NCI-H526 (cell line): Measurements from ENCODE around the gene PRKCH.
"Not testable (repeated sequence)": the region's sequence is repeated elsewhere in the genome, so short reads cannot be mapped to it uniquely, and the experiment has no call there.

Experiments
- DNase-seq, 2 experiments: peaks; one replicate each; lab custom pipeline; 2025; lab: John Stamatoyannopoulos, UW

Gene PRKCH

DNA sequence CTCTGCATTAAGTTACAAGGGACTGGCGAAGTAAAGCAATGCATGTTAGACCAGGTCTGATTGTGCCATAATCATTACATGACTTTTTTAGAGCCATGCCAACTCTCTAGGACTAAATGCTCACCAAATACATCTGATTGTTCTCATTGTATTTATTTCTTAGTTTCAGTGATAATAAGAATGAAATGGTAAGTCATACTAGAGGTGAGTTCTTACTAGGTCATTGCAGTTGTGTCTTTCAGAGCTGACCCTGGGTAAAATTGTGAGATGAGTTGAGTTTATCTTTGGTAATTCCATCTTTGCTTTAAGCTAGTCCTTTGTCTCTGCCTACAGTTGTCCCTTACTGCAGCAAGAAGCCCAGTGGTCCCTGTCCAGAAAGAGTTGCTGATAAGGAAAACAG, 73.2 kb downstream of the PRKCH start:
- DNase-seq, result no peak

DNA sequence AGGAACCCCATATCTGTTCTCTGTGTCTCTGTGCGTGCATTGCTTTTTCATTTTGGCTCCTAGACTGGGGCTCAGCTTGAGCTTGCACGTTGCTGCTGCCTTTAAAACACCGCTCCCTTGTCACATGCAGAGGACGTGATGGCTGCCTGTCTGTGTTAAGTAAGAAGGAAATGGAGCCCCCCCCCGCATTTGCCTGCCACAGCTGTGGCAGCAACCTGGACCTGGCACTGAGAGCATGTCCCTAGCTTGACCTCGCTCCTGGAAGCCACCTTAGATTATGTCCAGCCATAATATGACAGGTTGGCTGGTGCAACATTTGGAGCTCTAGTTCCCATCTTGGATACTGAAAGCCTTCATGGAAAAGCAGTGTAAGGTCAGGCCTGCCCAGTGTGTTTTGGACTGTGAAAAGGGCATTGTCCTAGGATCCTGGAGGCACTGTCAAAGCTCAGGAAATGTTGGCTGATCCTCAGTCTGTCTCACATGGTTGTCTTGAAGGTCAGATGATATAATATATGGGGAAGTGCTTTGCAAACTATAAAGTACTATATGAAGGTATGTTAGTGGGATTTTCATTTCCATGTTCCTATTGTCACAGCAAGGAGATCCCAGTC, 73.8 kb downstream of the PRKCH start:
- DNase-seq, result no peak

DNA sequence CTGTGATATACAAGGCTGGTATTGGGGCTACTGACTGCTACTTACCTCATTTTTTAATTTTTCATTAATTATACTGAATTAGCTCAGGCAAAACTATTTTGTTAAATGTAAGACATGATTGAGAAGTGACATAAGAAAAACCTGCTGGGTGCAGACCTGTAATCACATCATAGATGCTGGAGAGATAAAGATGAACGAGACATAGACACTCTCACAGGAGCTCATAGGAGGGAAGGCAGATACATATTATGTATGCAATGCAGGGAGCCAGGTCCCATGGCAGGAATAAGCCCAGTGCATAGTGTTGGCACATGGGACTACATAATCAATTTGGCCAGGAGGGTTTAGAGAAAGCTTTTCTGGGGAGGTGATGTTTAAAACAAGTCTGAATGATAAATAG, 74.9 kb downstream of the PRKCH start:
- DNase-seq, result no peak

DNA sequence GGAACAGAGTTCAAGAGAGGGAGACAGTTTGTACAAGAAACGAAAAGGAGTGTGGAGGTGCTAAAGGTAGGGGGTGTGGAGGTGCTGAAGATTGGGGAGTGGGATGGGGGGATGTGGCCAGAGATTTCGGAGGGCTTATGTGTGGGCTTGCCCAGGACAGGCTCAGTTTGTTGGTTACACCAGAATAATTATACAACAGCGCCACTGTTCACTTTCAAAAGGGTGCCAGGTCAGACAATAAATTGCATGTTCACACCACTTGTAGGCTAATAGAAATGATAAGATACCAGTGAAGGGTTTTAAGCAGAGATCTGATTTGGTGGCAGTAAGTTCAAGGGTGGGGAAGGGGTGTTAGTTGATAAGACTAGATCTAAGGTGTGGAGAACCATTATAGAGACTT, 75.3 kb downstream of the PRKCH start:
- DNase-seq, result no peak

DNA sequence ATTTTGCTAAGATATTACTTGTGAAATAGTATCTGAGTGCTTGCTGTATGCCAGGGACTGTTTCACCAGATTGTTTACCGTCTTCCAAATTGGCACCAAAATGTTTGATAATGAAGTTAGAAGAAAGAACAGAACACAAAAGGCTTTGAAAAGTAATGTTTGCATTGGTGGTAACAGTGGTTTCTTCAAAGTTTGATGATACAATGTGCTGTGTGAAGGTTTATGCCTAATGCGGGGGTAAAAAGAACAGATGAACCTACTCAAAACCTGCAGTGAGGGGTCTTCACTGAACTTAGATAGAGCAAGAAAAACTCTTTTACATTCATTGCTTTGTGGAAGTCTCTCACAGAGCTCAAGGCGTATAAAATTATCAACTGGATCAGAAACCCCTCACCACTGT, 76.2 kb downstream of the PRKCH start:
- DNase-seq, result no peak

DNA sequence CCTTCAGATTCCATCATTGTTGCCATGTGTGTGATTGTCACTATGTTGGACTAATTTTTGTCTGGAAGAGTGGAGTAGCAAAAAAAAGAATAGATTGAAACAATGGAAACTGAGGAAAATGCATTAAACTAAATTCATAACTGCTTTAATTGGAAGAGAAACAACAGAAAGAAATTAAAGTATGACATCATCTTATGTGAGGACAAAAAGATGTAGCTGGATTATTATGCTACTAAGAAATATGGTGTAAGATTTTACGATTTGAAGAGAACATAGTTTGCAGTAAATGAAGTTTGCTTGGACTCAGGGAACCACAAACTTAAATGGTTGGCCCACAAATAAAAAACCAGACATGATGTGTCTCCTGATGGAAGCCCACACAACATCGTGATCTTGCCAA, 76.8 kb downstream of the PRKCH start:
- DNase-seq, result no peak

DNA sequence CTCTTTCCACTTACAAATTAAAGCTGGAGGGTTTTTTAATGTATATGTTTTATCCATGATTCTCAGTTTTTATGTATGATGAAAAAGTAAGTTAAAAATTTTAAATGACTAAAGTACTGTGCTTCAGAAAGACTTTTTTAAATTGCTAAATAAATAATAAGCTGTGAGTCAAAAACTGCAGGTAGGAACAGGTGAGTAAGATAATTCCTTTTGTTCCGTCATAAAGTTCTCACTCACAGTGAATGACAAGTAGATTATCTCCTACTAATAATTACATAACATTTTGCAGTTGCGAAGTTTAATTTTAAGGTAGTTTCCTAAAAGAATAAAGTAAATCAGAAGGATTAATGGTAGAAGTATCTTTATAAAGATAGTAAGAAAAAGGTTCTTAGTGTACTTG, 78.0 kb downstream of the PRKCH start:
- no peak for DNase-seq

DNA sequence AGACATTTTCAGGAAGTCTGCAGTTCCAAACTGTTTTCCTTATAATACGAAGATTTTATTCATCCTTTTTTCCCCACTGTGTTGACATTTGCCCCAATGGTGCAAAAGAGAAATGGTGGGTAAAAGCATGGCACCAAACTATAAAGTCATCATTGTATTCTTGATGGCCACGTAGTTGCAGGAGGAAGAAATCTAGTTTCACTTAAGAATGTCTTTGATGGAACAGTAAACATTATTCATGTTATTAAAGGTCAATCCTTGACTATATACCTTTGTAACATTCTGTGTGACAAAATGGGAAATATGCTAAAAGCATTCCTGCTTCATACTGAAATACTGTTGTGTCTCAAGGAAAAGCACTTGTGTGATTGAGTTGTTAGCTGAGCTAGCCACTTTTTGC, 80.1 kb downstream of the PRKCH start:
- no peak for DNase-seq

DNA sequence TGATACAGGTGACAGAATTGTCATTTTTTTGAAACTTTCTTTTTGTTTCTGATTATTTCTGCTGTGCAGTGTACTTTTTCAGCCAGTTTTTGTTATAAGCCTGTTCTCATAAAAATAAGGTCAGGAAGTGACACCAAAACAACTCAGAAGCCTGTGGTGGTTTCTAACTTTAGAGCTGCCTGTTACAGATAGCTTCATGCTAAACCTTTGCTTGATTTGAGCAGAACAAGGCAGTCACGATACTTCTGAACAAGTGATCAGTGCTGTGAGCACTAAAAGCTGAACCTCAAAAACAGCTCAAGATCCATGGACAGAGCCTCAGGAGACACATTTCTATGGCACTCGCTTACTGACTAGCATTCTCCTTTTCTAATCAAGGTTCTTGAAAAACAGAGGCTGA, 82.0 kb downstream of the PRKCH start:
- DNase-seq, result no peak

DNA sequence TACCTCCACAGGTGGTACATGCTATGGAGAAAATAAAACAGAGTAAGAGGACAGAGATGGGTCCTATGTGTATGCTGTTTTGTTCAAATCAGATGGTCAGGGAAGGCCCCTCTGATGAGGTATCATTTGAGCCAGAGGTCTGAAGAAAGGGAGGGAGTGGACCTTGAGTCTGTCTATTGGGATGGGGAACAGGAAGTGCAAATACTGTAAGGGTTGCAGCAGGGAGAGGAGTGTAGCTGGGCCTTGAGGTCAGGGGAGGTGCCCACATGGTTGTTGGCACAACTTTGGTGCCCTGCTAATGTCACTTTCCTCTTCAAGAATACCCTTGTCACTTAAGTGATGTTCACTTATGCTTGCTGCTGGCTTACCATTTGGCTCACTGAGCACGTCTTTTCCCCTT, 83.3 kb downstream of the PRKCH start:
- no peak for DNase-seq

DNA sequence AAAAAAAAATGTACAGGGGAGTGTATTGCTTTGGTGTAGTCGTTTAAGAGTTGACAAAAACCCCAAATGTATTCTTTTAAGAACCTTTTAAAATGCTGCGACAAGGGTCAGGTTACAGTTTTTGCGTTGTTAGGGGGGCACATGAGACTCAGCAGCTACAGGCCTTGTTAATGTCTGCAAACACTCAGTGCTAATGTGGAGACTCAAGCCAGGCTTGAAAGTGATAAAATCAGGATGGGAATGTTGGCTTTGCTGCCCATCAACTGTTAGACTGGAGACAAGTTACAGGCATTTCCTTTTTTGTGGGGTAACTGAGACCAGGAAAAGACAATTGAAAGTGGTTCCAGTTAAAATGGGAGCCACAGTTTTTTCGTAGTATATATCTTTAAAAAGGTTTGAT, 84.8 kb downstream of the PRKCH start:
- DNase-seq, result peak in 1 of 2 experiments; percentile 19

DNA sequence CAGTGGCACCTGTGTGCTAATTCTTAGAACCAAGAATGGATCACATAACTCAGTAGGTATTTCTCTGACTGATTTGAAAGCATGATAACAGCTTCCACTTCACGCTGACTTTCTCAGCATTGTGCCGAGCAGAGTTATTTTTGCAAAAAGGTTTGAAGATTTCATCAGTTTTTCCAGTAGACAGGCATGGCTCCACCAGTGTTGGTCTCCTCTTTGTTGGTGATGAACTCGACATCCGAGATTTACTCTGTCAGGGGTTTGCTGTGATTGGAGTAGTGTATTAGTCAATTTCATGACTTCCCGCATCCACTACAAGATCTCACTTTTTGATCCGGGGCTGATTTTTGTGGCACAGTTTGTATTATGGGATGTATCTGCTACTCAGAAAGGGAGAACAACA, 85.3 kb downstream of the PRKCH start:
- no peak for DNase-seq

DNA sequence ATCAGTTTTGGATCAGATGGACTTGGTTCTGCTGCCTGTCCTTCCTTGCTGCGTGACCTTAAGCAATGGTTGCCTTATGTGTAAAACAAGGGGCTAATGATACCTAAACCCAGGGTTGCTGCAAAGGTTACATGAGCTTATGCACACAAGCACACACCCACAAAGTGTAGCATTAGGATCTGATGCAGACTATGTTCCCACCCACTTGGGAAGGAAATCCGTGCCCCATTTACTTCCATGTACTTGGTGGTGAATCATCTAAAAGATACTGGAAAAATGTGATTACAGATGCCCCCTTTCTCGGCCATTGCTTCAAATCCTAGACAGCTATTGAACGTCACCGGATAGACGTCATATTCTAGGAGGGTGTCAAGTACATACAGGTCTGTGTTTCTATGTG, 87.1 kb downstream of the PRKCH start:
- DNase-seq, result no peak

DNA sequence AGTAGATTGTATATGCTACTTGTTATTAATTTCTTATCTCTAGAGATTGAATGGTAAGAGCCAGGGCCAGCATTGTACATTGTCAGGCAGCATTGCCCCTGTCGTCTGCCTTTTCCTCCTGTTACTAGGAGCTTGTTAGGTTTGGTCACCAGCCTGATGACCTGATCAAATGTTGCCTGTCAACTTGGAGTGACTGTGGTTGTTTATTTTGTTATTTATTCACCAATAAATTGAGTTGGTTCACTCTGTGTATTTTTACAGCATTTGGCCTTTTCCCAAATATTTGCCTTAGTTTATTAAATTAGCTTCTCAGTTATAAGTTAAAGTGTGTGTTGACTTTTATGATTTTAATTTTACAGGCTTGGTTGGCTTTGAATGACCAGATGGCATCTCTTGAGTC, 88.4 kb downstream of the PRKCH start:
- DNase-seq, result no peak

DNA sequence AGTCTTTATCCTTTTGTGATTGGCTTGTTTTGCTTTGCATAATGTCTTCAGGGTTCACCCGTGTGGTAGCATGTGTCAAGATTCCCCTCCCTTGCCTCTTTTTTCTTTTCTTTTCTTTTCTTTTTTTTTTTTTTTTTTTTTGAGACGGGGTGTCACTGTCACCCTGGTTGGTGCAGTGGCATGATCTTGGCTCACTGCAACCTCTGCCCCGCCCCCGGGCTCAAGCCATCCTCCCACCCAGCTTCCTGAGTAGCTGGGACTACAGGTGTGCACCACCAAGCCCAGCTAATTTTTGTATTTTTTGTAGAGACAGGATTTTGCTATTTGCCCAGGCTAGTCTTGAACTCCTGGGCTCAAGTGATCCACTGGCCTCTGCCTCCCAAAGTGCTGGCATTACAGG, 94.6 kb downstream of the PRKCH start:
- DNase-seq, result not testable (repeated sequence)

DNA sequence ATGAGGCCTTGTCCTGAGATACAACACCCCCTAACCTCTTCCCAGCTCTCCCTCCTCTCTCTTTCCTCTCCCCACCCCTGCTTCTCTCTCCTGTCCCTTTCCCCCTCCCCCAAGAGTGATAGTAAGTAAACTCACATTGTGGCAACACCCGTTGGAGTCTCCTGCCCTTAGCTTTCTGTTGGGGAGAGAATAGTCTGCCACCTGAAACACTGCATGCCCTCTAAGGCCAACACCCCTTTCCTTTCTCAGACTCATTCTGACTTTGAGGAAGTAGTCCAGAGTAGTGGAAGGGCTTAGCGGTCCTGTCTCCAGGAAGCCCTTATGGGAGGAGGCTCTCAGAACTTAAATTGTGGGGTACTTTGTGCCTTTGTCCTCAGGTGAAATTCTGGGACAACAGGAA, 95.2 kb downstream of the PRKCH start:
- no peak for DNase-seq

DNA sequence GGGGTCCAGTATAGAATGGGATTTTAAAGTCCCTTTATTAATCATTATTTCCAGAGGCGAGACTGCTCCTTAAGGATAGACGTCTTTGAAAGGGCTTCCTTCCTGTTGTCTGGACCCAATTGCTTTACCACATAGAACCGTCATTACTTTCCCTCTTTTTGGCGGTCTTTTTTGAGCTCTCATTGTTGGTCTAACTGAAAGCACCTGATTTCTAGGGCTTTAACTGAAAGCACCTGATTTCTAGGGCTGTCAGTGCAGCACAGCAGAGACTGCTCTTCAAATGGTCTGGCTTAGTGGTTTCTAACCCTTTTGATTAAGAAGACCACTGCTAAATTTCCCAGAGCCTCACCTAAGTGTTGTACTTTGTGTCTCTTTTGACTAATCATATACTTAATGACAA, 95.8 kb downstream of the PRKCH start:
- DNase-seq, result no peak

DNA sequence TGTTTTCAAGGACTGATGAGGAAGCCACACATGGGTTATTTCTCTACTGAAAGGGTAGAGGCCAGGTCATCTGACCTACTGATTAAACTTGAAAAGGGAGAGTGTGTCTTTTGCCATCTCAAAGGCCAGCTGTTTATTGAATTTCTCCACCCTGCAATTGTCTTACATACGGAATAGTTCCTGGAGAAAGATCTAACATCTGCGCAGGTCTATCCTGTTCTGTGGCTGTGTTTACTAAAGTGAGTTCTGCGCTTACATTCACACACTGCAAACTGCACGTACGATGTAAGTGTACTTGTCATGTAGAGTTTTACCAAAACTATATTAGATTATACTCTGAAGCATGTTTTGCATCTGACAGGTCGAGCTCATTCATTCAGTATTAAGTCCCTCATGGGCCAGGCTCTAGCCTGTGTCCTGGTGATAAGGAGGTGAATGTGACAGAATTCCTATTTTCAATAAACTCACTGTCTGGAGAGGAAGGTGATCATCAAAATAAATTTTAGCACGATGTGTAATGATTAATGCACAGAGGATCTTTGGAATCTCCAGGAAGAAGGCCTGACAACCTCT, 96.6 kb downstream of the PRKCH start:
- DNase-seq, result no peak

DNA sequence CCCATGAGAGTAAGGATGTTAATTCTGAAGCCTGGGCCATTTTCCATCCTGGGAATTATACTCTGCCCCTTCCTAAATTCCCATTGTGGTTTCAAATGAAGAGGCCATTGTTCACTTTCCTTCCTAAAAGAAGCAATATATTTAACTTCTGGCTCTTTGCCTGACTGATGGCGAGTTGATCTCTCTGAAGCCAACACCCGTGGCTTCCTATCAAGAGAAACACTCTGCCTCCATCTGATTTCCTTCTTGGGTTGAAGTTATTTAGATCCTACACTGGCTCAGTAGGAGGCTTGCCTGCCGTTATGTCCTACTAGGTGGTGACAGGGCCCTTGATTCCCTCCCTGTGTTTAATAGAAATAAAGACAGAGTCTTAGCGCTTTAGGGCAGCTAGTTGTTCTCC, 97.4 kb downstream of the PRKCH start:
- DNase-seq, result no peak

DNA sequence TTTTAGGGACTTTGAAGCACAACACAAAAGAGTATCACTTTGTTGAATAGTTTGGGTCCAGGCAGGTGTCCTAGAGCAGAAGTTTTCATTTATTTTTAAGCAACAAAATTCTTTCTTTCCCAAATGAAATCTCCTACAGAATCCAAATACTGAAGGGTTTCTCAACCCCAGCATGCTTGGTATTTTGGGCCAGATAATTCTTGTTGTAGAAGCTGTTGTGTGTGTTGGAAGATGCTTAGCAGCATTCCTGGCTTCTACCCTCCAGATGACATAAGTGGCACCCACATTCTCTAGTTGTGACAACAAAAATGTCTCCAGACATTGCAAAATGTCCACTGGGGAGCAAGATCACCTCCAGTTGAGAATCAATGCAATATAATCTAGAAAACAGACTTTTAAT, 97.8 kb downstream of the PRKCH start:
- no peak for DNase-seq

DNA sequence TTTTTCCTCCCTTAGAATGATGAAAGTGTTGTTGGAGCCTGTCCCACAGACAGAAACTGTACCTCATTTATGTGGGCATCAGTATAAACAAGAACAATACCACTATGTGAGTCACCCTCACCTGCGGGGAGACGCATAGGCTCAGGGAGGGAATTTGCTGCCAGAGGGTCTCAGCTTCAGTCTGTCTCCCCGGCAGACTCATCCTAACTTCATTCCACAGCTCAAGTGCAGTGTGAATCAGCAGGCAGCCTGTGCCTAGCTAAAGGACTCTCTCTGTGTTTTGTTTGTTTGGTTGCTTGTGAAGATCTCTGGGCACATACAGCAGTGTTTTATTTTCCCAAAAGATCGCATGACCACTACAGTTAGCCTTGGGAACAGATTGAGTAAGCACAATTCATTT, 98.9 kb downstream of the PRKCH start:
- no peak for DNase-seq

DNA sequence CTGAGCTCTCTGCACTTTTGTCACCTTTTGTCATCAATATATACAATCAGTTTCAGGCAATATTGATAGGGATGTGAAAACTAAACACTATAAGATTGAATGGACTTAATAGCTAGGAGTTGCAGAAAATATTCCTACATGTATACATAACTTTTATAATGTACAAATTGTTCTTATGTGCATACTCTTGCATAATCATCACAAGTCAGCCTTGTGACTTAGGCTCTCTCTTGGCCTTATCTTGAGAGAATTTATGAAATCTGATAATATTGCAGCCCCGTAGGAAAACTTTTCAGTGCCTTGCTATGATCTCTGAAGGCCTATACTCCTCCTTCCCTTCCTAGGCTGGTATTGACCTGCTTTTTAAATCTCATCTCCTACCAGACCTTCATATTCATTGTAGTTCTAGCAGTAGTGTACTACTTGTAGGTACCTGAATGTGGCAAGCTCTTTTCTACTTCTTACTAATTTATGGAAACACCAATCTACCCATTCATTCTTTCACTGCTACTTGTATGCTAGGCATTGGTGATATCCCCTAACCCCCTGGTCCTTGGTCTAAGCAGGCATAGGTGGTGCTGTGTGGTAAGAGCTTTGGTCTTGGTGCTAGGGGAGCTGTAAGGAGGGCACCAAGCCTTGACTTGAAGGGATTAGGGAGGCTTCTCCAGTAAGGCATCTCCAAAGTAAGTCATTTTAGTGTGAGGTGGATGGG, 100.0 kb downstream of the PRKCH start:
- no peak for DNase-seq

DNA sequence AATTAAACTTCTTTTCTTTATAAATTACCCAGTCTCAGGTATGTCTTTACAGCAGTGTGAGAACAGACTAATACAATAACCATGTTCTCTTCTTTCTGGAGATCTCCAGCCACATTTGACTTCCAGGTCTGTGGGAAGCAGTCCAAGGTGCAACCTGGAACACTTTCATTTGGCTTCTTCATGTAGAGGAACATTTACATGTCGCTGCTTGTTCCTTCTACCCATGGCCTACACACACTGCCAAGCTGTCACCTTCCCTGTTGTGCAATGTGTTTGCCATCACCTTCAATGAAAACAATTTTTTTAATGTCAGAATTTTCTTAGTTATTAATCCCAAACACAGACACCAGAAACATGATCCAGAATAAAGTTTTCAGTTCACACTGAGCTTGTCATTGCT, 104.7 kb downstream of the PRKCH start:
- DNase-seq, result no peak

DNA sequence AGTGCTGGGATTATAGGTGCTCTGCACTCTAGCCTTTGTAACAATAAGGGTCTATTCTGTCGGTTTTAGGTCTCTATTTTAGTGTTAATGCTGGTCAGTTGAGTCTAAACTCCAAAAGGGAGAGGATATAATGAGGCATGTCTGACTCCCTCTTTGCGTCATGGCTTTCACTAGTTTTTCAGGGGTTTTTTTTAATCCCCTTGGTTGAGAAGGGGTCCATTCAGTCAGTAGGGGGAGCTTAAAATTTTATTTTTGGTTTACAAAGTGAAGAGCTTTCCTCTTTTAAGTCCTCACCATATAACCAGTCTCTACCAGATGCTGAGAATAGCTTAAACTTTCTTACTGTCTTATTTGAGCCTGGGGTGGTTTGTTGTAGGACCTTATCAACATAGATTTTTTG, 106.9 kb downstream of the PRKCH start:
- no peak for DNase-seq
